ENCODE data around the gene WWOX.

The WWOX gene

DNA sequence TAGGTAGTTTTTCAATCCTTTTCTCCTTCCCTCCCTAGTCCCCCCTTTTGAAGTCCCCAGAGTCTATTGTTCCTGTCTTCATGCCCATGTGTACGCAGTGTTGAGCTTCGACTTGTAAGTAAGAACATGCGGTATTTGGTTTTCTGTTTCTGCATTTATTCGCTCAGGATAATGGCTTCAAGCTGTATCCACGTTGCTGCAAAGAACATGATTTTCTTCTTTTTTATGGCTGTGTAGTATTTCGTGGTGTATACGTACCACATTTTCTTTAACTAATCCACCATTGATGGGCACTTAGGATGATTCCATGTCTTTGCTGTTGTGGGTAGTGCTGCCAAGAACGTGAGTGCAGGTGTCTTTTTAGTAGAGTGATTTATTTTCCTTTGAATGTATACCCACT, 651.2 kb downstream of the WWOX start:
- no peak for DNase-seq

DNA sequence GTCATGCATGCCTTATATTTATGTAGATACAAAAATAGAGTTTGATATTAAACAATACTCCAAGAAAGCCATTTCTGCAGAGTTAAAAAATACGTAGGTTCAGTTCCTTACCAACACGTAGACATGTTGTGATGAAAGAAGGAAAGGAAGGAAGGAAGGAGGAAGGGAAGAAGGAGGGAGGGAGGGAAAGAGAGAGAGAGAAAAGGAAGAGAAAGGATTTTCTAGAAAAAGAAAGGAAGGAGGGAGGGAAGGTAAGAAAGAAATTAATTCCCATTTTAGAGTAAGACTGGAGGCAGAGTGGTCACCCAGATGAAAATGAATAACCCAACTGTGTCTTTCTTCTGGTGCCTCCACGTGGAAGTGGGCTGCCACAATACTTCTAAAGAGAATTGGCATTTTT, 652.1 kb downstream of the WWOX start:
- no peak for DNase-seq

DNA sequence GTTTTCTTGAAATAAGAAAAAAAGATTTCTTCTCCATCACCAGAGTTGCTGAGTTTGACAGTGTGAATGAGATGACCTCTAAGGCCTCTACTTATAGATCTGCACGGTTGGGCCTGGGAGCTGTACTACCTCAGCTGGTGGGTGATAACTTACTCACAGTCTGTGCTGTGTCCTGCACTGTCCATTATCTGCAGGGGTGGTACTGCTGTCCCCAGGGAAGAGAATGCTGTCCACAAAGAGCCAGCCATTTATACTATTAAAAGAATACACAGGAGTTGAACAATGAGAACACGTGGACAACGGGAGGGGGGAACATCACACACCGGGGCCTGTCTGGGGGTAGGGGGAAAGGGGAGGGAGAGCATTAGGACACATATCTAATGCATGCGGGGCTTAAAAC, 655.3 kb downstream of the WWOX start:
- DNase-seq, result no peak

DNA sequence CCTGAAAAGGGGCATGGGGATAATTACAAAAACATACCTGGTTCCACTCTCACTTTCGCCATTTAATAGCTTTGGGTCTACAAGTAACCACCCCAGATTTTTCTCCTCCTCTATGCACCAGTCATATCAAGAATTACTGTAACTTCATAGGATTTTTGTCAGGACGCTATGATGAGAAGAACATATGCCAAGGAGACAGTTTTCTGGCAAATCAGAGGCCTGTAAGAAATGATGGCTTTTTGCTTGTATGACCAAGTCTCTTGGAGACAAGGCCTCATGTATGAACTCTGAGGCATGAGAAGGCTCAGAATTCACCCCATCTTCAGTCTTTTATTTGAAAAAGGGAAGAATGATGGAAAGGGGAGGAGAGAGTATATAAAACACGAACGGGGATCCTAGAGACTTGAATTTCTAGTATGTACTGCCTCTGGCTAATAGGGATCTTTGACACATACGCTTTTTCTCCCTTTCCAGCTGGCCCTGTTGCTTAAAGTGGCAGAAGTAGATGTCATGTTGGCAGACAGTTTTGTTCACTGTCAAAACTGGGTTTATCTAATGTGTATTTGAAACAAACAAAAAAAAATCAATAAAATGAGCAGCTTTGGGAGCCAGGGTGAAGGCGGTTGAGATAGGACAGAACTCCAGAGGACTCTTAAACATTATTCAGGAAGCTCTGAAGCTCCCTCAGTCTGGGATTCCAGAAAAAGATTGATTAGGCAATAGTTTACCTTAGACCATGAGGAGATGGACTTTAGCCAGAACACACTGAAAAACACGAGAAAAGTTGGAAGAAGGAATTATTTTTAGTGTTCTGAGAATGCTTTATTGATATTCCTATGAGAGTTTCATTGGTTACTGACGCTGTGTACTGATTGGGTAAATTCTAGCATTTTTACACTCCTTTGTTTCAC, 656.6 kb downstream of the WWOX start:
- DNase-seq, result no peak

DNA sequence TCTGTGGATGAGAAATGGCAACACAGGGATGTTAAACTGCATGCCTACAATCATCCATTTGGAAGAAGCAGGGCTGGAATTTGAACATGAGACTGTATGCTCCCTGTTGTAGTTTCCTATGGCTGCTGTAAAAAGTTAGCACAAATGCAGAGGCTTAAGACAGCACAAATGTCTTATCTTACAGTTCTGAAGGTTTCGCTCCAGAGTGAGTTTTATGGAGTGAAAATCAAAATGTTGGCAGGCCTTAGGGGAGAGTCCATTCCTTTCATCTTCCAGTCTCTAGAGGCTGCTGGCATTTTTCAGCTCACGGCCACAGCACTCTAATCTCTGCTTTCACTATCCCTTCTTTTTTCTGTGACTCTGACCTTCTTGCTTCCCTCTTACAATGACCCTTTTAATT, 660.1 kb downstream of the WWOX start:
- DNase-seq, result no peak

DNA sequence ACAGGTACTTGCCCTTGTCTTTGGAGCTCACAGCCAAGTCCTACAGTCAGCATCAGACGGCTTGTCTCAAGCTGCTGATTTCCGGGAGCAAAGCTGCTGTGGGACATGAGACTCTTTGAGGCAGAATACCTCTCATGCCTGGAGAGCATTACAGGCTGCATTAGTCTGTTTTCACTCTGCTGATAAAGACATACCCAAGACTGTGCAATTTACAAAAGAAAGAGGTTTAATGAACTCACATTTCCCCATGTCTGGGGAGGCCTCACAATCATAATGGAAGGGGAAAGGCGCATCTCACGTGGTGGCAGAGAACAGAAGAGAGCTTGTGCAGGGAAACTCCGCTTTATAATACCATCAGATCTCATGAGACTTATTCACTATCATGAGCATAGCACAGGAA, 661.2 kb downstream of the WWOX start:
- no peak for DNase-seq

DNA sequence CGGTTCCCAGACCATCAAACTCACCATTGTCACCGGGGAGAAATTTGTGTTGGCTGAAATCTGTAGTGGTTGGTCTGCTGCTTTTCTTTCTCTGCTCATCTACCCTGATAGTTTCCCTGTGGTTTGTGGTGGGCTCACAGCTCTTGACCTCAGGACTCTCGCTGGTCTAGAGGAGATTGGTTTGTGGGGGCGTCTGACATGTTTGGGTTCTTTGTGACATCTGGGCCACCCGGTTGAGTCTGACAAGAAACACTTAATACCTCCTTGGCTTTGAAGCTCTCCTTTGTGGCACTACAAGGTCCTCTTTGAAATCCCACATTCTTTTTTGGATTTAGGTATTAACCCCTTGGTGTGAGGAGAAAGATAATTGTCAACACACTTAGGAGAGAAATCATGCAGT, 662.0 kb downstream of the WWOX start:
- no peak for DNase-seq

DNA sequence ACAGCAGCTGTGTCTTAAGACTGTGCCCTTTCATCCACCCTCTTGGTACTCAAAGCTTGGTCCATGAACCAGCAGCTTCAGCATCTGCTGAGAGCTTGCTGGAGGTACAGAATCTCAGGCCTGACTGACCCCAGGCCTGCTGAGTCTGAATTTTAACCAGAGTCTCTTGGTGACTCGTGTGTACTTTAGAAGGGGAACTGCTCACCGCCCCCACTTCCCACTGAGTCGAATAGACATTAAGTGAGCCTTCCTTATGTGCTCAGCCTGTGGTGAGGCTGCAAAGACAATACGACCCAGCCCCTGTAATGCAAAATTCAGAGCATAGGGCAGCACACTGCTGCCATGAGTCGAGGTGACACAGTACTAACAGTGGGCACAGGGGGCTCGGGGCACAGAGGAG, 662.8 kb downstream of the WWOX start:
- DNase-seq, result no peak

DNA sequence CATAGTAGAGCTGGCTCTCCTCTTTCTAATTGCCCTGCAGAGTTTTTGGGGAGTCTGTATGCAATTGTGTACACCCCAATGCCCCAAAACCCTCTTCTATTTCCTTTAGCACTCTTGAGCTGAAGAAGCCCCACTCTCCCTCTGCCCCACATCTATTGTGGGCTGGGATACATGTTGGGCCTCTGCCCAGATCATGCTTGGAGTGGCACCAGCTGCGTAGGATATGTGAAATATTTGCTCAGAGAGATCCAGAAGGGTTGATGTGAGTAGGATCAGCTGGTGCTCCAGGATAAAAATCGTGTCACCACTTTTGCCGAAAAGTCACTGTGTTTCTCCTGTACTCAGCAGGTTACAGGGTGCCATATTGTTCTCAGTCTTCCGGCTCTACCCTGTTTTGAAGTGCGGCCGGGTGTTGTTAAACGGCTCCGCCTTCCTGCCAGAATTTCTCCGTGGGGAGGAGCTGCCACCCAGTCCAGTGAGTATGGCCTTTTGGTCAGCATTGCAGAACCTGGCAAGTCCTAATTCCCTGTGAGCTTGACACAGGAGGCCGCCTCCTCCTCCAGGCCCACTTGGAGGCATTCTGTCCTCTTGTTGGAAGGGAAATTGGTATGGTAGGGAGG, 664.5 kb downstream of the WWOX start:
- no peak for DNase-seq

DNA sequence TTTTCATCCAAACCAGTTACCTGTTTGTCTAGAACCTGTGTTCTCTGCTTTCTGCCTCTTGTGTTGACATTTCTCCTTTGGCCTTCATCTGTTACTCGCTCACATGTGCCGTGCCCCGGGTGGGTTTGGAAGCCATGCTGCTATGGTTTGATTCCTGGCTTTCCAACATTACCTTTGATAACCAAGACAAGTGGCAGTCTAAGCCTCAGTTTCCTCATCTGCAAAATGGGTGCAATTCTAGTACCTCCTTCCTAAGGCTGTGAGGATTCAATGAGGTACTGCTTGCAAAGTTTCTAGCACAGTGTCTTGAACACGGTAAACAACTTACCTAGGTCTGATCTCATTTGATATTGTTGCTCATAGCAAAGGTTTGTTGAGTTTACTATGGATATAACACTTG, 665.0 kb downstream of the WWOX start:
- DNase-seq, result no peak

DNA sequence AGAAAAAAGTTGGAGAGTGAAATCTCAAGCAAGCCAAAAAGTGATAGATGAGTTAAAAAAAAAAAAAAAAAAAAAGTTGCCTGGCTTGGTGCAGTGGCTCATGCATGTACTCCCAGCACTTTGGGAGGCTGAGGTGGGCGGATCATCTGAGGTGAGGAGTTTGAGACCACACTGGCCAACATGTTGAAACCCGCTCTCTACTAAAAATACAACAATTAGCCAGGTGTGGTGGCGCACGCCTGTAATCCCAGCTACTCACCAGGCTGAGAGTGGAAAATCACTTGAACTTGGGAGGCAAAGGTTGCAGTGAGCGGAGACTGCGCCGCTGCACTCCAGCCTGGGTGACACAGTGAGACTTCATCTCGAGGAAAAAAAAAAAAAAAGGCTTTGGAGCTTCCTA, 668.8 kb downstream of the WWOX start:
- DNase-seq, result no peak

DNA sequence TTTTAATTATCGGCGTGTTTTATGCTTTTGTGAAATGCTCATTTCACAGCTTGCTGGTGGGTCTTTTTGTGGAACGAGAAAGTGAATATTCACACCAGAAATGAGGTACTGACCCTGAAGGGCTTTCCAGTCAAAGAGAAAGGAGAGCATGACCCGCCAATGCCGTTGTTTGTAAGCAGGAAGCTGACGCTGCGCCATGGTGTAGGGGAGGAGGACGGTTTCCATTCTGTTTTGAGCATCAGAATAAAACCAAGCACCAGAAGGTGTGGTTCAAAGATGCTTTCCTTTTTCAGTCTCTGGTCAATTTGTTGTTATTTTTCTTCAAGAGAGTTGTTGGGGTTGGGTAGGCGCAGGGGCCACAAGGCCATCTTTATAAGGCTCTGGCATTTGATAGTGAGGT, 669.3 kb downstream of the WWOX start:
- DNase-seq, result no peak

DNA sequence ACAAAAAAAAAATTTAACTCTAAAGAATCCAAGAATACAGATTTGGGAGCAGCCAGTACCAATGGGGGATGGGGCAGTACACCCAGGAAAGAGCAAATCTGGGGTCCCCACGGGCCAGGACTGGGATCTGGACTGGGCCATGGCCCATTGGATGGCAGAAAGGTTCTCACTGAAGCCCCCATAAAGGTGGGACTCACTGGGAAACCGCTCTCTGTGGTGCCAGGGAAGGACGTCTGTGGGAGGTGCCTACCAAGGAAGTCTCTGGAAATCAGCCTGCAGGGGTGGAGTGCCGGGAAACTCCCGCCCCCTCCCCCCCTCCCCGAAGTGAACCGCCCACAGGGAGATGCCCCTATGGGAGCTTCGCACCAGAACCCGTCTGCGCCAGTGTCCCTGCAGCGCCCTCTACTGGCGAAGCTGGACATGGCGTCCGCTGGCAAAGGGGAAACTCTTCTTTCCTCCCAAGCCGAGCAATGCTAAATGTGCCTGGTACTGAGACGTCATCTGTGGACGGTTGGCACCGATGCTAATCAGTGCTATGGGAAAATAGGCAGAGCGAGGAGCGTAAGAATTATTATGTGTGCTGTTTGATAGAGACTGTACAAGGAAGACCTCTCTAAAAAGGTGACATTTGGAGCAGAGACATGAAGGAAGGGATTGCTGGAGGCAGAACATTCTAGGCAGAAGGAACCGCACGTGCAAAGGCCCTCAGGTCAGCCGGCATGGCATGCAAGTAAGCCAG, 671.1 kb downstream of the WWOX start:
- peak; percentile 83 for DNase-seq

DNA sequence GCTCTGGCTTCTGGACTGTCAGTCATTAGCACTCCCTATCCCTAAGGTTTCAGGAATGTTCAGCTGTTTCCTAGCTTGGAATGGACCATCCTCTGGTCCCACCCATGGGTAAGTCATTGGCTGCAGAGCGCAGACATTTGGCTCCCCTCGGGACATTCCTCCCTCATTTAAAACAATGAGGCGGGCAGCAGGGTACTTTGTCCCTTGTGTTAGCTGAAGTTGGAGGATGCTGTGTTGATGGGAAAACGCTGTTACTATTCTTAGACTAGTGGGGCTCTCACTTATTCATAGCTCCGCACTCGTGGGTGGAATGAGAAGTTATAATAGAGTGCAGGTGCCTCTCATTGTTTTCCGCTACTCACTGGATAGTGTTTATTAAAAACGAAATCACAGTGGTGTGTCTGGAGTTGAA, 673.8 kb downstream of the WWOX start:
- no peak for DNase-seq

DNA sequence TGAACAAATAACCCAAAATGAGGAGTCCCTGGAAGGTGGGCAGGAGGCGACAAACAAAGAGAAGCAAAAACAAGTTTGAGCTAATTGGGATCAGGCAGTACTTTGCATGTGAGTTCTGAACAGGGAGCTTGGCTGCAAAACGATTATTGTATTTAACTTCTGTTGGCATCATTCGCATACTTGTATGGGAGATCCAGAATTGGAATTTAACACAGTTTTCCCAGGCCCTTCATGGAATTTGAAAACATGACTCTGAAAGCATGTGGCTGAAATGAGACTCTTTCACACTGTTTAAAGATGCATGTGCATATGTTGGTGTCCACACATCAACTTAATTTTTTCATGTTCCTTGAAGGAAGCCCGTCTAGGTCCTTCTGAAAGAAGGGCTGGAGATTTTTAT, 674.3 kb downstream of the WWOX start:
- DNase-seq, result no peak

DNA sequence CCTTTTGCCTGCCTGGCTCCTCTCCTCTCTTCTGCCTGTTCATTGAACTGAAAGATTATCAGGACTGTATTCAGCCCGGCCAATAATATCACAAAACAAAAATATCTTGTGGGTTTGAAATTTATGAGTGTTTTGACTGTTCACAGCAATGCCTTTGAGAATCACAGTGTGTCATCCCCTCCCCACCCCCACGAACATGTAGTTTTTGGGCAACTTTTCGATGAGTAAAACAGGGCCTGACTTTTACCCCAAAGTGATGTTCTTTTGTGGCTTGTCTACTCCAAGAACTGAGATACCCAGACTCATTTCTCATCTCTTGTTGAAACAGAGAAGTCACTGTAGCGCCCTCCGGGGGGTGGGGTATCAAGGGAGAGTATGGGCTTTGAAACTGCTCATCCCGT, 675.7 kb downstream of the WWOX start:
- DNase-seq, result peak; percentile 47

DNA sequence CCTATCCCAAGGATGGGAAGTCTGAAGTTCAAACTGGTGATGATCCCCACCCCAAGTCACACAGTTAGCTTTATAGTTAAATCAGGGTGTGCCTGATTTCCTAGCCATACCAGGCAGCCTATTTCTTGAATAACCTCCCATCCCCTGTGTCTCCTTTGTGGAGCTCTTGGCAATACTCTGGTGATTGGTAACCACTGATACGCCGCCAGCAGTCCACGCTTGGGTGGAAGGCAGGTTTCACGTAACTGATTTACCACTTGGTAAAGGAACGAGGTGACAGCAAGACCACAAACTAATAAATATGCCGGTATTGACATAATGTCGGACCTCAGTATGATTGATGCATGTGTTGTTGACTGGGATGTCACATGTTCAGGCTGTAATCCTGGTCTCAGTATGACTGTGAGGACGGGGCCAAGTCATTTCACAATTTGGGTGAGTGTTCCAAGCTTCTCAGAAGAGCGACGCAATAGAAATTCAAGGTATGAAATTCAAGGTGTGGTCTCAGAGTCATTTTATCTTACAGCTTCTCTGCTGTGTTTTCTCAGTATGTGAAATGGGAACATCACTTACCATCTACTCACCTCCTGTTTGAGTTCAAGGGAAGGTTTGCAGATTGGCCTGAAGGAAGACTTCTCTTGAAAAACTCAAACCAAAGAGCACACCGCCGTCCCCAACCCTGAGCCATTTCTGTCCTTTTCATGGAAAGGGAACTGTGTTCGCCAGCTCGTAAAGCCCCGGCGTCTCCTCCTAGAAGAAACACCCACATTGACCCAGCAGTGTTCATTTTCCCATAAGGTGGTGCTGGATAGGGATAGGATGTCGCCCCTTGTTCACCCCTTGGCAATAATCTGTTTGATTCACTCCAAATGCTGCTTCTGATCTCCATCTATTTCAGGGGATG, 678.9 kb downstream of the WWOX start:
- DNase-seq, result peak; percentile 53

DNA sequence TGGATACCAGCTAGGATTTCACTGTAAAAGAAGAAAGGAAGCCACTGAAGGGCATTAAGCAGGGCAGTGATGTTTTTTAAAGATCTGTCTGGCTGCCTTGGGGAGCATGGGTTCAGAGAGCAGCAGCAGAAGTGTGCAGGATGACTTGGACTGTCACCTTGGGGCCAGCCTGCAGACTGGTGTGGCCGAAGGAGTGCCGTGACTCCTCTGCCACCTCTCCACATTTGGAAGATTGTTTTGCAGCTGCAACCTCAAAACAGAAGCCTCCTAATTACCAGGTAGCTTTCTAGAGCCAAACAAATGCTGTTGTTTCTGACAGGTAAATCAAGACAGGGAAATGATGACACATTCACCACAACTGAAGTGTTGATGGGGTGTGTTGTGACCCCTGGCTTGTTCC, 681.4 kb downstream of the WWOX start:
- DNase-seq, result no peak

DNA sequence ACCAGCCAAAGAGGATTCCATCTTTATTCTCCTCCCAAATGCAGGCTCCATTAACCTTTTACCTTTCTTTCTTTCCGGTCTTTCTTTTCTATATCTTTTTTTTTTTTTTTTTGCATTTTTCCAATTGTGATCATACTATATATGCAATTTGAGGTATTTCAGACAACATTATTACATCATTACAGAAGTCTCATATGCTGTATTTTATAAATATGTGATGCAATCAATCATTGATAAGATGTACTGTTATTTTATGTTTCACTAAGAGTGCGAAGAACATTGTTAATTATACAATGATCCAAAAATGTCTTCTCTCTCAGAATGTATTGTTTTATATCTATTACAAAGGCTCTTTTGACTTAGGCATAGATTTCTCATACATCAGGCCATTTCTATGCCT, 683.1 kb downstream of the WWOX start:
- DNase-seq, result no peak

DNA sequence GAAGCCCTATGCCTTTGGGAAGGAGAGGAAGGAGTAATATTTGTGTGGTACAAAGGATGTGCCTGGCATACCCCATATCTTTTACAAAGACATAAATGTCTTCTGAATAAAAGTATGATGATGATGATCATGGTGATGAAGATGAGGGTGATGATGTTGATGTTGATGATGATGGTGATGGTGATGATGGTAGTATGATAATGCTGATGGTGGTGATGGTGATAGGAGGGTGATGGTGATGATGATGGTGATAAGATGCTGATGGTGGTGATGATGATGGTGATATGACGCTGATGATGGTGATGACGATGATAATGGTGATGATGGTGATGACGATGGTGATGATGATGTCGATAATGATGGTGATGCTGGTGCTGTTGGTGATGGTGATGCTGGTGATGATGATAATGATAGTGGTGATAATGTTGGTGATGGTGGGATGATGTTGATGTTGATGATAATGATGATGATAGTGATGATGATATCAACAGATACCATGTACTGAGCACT, 684.2 kb downstream of the WWOX start:
- DNase-seq, result no peak

DNA sequence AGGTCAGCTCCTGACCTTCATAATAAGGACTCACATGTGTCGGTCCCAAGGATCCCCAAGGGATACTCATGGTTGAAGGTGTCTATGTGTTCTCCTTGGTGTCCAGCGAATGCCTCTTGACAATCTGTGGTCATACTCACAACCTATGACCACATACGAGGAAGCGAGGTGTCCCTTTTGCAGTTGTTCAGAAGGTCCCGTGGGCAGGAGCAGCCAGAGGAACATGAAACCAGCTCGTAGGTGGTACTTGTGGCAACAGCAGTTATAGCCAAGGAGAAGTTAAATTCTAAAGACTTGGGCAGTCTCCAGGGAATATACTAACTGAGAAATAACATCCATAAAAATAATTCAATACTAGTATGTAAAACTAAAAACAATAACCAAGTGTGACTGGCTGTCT, 685.3 kb downstream of the WWOX start:
- no peak for DNase-seq

DNA sequence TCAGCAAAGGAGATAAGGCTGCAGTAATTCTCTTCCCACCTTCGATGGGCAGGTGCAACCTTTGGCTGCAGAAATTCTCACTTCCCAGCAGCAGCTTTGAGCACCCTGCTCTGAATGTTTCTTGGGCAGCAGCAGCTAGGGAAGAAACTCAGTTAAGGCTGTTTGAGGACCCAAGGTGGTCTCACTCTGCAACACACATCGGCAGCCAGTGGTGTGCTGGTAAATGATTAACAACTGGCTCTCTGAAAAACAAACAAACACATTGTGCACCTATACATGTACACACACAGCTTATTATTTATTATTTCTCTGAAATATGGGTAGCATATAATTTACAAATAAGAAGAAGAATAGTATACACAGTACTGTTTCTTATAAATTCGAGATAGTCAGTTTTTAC, 685.8 kb downstream of the WWOX start:
- no peak for DNase-seq

DNA sequence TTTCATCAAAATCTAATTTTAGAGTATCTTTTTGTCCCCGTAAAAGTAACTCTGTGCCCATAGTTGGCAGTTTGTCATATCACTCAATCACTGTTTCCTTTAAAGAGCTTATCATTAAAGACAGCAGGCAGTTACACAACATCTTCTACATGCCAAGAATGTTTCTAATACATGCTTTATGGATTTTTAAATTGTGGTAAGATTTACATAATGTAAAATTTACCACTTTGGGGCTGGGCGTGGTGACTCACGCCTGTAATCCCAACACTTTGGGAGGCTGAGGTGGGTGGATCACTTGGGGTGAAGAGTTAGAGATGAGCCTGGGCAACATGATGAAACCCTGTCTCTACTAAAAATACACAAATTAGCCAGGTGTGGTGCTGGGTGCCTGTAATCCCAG, 687.2 kb downstream of the WWOX start:
- DNase-seq, result no peak
